C1 segment of cervical spinal cord (tissue), 14 donors: Measurements from ENCODE around the gene AMOTL2.

Source experiments
- DNase-seq, 14 donors: peaks; one replicate each; lab custom pipeline; 2025; lab: John Stamatoyannopoulos, UW

AMOTL2 gene

GRCh38 chr3:134366928-134367811 lies 7.1 kb downstream of the AMOTL2 start:
- DNase-seq: peak in 13 of 14 donors; percentile 58 to 97 (median 92)

- DNase-seq: no peak
Measured at GRCh38 chr3:134366221-134366927, 7.9 kb downstream of the AMOTL2 start.

GRCh38 chr3:134365766-134366065 lies 8.5 kb downstream of the AMOTL2 start:
- DNase-seq: no peak

GRCh38 chr3:134364936-134365765 lies 9.1 kb downstream of the AMOTL2 start:
- DNase-seq: peak in 1 of 14 donors; percentile 54

- DNase-seq: peak in 12 of 14 donors; percentile 25 to 82 (median 72)
Measured at GRCh38 chr3:134364061-134364935, 9.9 kb downstream of the AMOTL2 start.

DNA sequence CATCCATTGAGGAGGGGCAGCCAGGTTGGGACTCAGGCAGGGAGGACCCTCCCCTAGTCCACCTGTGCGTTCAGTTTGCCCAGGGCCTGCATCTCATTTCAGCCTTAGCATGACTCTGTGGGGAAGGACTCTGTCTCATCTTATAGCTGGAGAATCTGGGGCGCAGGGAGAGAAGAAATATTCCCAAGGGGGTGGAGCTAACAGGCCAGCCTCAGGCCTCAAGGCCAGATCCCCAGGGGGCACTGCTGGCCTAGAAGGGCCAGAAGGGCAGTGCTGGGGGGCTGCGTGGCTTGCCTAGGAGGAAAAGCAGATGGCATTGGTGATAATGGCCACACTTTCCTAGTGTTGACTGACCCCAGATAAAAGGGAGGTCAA lies 10.9 kb downstream of the AMOTL2 start:
- no peak for DNase-seq

DNA sequence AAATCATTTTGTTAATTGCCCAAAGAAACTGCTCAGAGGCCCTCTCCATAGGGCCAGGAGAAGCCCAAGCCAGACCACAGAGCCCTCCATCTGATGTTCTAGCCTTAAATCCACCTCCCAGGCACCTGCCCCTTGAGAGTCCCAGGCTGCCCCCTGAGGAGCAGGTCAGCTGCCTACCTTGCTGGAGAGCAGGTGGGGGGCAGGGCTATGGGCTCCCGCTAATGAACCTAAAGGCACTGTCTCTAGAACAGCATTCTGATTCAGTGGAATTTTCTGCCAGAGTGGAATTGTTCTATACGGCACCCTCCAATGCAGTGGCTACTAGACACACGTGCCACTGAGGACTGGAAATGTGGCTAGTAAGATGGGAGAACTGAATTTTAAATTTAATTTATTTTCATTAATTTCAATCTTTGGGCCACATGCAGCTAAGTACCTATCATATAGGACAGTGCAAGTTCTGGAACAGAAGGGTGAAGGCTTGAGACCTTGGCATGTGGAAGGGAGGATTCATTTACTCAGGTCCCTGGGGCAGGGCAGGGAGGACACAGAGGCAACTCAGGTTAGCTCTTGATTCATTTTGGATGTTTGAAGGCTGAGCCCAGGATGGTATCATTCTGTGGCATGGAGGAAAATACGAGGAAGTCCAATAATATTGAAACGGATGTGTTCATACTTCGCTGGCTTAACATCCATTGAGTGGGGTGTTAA lies 11.4 kb downstream of the AMOTL2 start:
- DNase-seq: no peak

GRCh38 chr3:134362221-134362620 lies 12.0 kb downstream of the AMOTL2 start:
- no peak for DNase-seq

- DNase-seq: no peak
Measured at GRCh38 chr3:134361162-134361835, 12.9 kb downstream of the AMOTL2 start.

DNA sequence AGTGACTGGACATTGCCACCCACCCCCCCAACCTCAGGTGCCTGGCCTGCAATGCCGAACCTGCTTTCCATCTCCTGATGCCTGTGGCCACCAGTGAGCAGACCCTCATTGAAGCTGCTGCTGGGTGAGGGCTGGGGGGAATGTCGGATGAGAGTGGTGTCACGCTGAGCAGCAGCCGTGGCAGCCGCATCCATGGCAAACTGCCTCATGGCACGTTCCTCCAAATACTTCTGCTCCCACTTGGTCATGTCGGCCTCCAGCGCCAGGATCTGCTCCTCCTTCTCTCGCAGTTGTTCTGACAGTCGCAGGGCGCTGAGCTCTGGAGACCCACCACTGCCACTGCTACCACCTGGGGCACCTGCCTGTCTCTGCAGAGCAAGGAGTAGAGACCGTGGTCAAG lies 14.2 kb downstream of the AMOTL2 start:
- peak in 1 of 14 donors; percentile 43 for DNase-seq

DNA sequence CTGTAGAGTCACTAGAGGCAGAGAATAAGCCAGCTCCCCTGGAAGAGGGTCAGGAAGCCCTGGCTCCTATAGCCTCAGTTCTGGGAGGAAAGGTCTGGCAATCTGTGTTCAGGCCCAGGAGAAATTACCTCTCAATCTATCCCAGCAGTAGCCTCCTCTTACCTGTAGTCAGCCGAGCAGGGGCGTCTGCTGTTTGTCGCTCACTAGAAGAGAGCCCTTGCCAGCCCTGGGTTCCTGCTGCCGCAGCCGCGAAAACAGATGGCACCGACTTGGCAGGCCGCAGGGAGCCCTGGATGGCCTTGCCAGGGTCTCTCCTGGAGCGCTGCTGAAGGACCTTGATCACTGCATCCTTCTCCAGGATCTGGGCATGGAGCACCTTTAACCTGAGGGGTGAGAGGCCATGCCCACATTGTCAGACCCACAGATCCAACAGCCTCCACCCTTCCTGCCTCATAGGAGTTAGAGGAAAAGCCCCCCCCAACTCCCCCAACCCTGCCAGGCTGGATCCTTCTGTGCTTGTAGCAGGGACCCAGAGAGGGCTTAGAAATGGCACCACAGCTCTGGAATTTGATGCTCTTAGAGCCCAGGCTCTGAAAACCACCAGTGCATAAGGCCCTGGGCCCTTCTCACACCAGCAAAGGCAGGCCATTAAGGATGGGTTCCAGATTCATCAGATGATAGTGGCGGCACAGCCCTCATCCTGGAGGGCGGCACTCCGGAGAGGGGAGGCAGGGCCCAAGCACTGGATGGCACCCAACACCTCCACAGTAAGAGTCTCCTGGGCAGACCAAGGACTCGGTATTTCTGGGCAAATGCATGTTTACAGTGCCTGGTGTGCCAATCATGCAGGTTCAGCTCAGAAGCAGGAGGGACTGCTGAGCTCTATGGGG lies 14.9 kb downstream of the AMOTL2 start:
- peak in 1 of 14 donors; percentile 85 for DNase-seq

GRCh38 chr3:134357914-134358811 lies 16.1 kb downstream of the AMOTL2 start:
- DNase-seq: peak in 1 of 14 donors; percentile 16

GRCh38 chr3:134357261-134357913 lies 16.9 kb downstream of the AMOTL2 start:
- no peak for DNase-seq

DNA sequence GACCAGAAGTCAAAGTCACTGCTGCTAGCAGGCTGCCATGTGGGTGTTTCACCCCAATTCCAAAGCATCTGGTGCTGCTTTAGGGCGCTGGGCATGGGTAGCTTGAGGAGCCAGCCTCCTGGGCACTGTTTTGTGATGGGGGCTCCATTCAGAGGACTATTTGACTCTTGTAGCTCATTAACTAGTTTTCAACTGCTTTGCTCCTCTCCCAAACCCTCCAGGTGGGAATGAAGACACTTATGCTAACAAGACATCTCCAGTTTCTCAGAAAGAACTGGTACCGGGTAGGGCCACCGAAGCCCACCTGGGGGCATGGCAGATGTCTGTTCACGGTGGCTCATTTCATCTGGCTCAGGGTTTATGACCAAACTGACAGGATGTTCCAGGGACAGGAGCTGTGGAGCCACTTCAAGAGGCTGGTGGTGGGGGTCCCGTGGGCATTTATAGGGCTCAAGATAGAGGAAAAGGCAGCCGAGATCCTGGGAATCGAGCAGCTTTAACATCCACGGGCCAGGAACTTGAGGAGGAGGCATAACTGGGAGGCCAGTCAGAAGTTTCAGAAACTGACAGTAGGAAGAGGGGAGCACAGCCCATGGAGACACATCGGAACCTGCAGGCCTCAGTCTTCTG lies 17.7 kb downstream of the AMOTL2 start:
- no peak for DNase-seq

DNA sequence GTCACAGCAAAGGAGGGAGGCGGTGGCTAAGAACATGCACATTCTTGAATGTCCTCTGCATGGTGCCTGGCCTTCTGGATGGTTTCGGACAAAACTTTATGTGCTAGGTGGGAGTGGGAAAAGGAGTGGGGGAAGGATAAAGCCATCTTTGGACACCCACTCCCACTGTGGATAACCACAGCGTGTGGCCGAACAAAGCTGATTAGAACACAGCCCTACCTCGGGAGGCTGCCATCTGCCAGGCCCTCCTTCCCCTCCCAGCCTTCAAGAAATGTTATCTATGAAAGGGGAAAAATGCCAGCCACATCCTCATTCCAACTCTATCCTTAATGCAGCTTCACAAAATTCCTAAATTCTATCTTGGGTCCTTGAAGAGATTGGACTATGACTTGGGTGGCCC lies 18.8 kb downstream of the AMOTL2 start:
- DNase-seq: no peak

GRCh38 chr3:134354612-134355251 lies 19.5 kb downstream of the AMOTL2 start:
- DNase-seq: no peak
